HepG2 (cell line): ENCODE measurements around the gene SNAI3. TPM values are rescaled to one million over a fixed set of nuclear protein-coding genes. Genes with fewer than 3 reads are reported as not detected.

Source experiments
- AHDC1 ChIP-seq: sonication (generic); formaldehyde crosslinking; IDR thresholded peaks from 2 replicates; pipeline ENCODE4 v1.5.1; 2020; ENCODE audit warnings: mild to moderate bottlenecking, missing genetic modification reagents, borderline replicate concordance
- ATF4 ChIP-seq, 2 experiments: fragments of 450-650 bp in 1 of 2; sonication (generic) in 1 of 2; formaldehyde crosslinking; IDR thresholded peaks; 2 replicates each; pipeline versions ENCODE4 v1.5.0 to v1.8.0; 2020 to 2022; ENCODE audit warnings: mild to moderate bottlenecking in 1 of 2, missing genetic modification reagents in 1 of 2
- ATRX ChIP-seq: sonication (generic); formaldehyde crosslinking; IDR thresholded peaks from 2 replicates; pipeline ENCODE4 v1.4.0; 2020; ENCODE audit warnings: missing genetic modification reagents, borderline replicate concordance
- CREBL2 ChIP-seq: sonication (generic); formaldehyde crosslinking; IDR thresholded peaks from 2 replicates; pipeline ENCODE4 v1.8.1; 2023; ENCODE audit warnings: missing genetic modification reagents, mild to moderate bottlenecking, borderline replicate concordance
- FOXJ3 ChIP-seq: sonication (generic); formaldehyde crosslinking; IDR thresholded peaks from 2 replicates; pipeline ENCODE4 v1.4.0; 2020; ENCODE audit warnings: missing genetic modification reagents, mild to moderate bottlenecking, borderline replicate concordance
- HIVEP1 ChIP-seq: sonication (generic); formaldehyde crosslinking; IDR thresholded peaks from 2 replicates; pipeline ENCODE4 v1.4.0; 2020; ENCODE audit warnings: mild to moderate bottlenecking, missing genetic modification reagents
- JUND ChIP-seq: sonication (generic); formaldehyde crosslinking; IDR thresholded peaks from 2 replicates; pipeline ENCODE4 v1.8.0; 2022; ENCODE audit warnings: mild to moderate bottlenecking, missing genetic modification reagents
- MAFF ChIP-seq: IDR thresholded peaks from 2 replicates; pipeline ENCODE4 v1.6.1; 2011; ENCODE audit warnings: low read depth, low read length, improper control_type of control experiment
- MTF2 ChIP-seq: sonication (generic); formaldehyde crosslinking; IDR thresholded peaks from 2 replicates; pipeline ENCODE4 v1.5.0; 2020; ENCODE audit warnings: missing genetic modification reagents, borderline replicate concordance
- POLR2A ChIP-seq, 2 experiments: IDR thresholded peaks; 2 replicates each; pipeline ENCODE4 v1.6.1; 2011; ENCODE audit warnings: low read depth in 2 of 2, low read length in 2 of 2, mild to moderate bottlenecking in 1 of 2, moderate library complexity in 1 of 2; ENCODE audit not compliant: insufficient read depth in 1 of 2
- ZBTB37 ChIP-seq: sonication (generic); formaldehyde crosslinking; IDR thresholded peaks from 2 replicates; pipeline ENCODE4 v1.4.0; 2020; ENCODE audit warnings: mild to moderate bottlenecking, missing genetic modification reagents
- ZFP36L2 ChIP-seq: sonication (generic); formaldehyde crosslinking; IDR thresholded peaks from 2 replicates; pipeline ENCODE4 v1.4.0; 2020; ENCODE audit warnings: missing genetic modification reagents
- ZKSCAN1 ChIP-seq: fragments of 150-350 bp; IDR thresholded peaks from 2 replicates; pipeline ENCODE4 v1.6.1; 2014; ENCODE audit warnings: low read length
- ZKSCAN5 ChIP-seq: sonication (generic); formaldehyde crosslinking; IDR thresholded peaks from 2 replicates; pipeline ENCODE4 v1.5.1; 2020; ENCODE audit warnings: mild to moderate bottlenecking, missing genetic modification reagents
- ZNF549 ChIP-seq: sonication (generic); formaldehyde crosslinking; IDR thresholded peaks from 2 replicates; pipeline ENCODE4 v1.5.0; 2020; ENCODE audit warnings: missing genetic modification reagents
- ZNF572 ChIP-seq: sonication (generic); formaldehyde crosslinking; IDR thresholded peaks from 2 replicates; pipeline ENCODE4 v1.5.1; 2020; ENCODE audit warnings: mild to moderate bottlenecking, missing genetic modification reagents
- ZNF749 ChIP-seq: sonication (generic); formaldehyde crosslinking; IDR thresholded peaks from 2 replicates; pipeline ENCODE4 v1.8.0; 2022; ENCODE audit warnings: mild to moderate bottlenecking, missing genetic modification reagents, moderate library complexity, borderline replicate concordance
- ZSCAN12 ChIP-seq: sonication (generic); formaldehyde crosslinking; IDR thresholded peaks from 2 replicates; pipeline ENCODE4 v1.9.0; 2021; ENCODE audit warnings: mild to moderate bottlenecking, missing genetic modification reagents
- polyA plus RNA-seq, 8 experiments: library from polyadenylated mRNA; depleted of rRNA in 3 of 8; stranded (reverse) in 7 of 8; unstranded in 1 of 8; fragments of >200 nt; fragmentation: Illumina TruSeq in 4 of 8; extraction: Trizol in 4 of 8; gene quantifications; 2 replicates each; pipeline versions ENCODE4 v1.2.1 to v1.2.3, GENCODE V29; 2011 to 2016; ENCODE audit warnings: low read depth in 4 of 8, missing spikeins in 1 of 8, mixed read lengths in 1 of 8; ENCODE audit not compliant: insufficient read depth in 1 of 8
- total RNA-seq, 5 experiments: library from RNA; depleted of rRNA; stranded (reverse); fragments of >200 nt; fragmentation: Illumina TruSeq; extraction: Trizol; gene quantifications; 2 replicates each; pipeline ENCODE4 v1.2.3, GENCODE V29; 2016; ENCODE audit warnings: low read depth in 1 of 5
- TF ChIP-seq, protein P1 (sequence below): sonication (generic); formaldehyde crosslinking; IDR thresholded peaks from 2 replicates; pipeline ENCODE4 v1.8.1; 2023; ENCODE audit warnings: missing genetic modification reagents, inconsistent platforms, borderline replicate concordance

Gene SNAI3
- total and polyA plus RNA-seq, 2 of the 13 experiments (the other 11 are each of a cell fraction or from before 2014, with no cell fraction given), result 0.09 to 0.18 TPM

DNA sequence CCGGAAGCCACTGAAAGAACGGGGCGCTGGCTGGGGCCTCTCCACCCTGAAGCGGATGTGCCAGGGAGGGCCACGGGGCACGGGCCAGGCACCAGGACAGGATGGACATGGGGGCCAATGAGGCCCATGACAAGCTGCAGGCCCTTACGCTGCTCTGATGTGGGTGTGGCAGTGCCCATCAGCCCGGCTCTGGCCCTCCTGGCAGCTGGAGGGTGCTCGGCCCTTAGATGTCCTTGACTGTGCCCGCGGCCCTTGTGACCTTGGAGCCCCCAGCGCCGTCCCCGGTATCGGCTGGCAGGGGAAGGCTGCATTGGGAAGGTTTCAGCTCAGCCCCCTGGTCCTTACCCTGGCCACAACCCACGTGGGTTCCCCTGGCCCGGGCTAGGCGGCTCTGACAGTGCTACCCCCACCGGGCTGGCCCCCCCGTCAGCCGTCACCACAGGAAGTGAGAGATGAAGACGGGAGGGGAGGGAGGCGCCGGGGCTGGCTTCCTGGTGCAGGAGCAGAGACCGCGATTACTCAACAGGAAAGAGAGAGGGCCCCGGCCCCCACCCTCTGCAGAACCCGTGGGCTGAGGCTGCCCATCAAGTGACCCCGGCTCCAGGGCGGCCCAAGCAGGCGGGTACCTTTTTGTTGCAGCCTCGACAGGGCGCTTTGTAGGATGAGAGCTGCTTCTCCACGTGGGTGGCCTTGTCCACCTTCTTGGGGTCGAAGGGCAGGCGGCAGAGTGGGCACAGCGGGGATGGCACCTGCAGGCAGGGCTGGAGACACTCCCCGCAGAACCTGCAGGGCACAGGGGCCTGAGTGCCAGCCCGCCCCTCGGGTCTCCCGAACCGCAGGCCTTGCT, 14.6 kb upstream of the SNAI3 start (continued):
- TF ChIP-seq AHDC1 (CRISPR knock-in tag) (peak; percentile 77; the same call in 1 of the 2 replicates), HIVEP1 (CRISPR knock-in tag) (peak; percentile 40), ZNF549 (CRISPR knock-in tag) (no peak), ZFP36L2 (no peak), ATF4 (CRISPR knock-in tag; IDR thresholded peaks at IDR 0.05) (no peak), FOXJ3 (CRISPR knock-in tag) (no peak), ZKSCAN5 (CRISPR knock-in tag) (no peak; the same call in 1 of the 2 replicates), POLR2A (IDR thresholded peaks at IDR 0.05; ENCODE audit: insufficient read depth in 1 of 2, low read depth in 2 of 2, low read length in 2 of 2) (no peak), ZSCAN12 (CRISPR knock-in tag) (no peak), MTF2 (CRISPR knock-in tag) (no peak), CREBL2 (CRISPR knock-in tag) (no peak), ZNF749 (CRISPR knock-in tag) (no peak), JUND (0 out of 2 replicates have a peak, but pooled peaks have one; percentile 60), MAFF (no peak), ZNF572 (CRISPR knock-in tag) (0 out of 2 replicates have a peak, but pooled peaks have one; percentile 40), ATRX (no peak), ZKSCAN1 (no peak), ZBTB37 (0 out of 2 replicates have a peak, but pooled peaks have one; percentile 9)
- TF ChIP-seq, protein P1, sequence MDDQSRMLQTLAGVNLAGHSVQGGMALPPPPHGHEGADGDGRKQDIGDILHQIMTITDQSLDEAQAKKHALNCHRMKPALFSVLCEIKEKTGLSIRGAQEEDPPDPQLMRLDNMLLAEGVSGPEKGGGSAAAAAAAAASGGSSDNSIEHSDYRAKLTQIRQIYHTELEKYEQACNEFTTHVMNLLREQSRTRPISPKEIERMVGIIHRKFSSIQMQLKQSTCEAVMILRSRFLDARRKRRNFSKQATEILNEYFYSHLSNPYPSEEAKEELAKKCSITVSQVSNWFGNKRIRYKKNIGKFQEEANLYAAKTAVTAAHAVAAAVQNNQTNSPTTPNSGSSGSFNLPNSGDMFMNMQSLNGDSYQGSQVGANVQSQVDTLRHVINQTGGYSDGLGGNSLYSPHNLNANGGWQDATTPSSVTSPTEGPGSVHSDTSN (CRISPR knock-in tag), result no peak
